Stimulated activated CD8-positive, alpha-beta memory T cell treated with anti-CD3 and anti-CD28 coated beads, Interleukin-15, amount 100 ng/mL, for 1 hour (primary cell): Measurements from ENCODE around the gene NACC2.

ENCODE experiments used
- DNase-seq: peaks from one replicate; pipeline ENCODE4 v3.0.0-alpha.2; 2020; ENCODE audit warnings: low read depth

The NACC2 gene

GRCh38 chr9:136010615-136011361, 84.3 kb downstream of the NACC2 start:
- DNase-seq = no peak

- DNase-seq = no peak
These were observed 84.9 kb downstream of the NACC2 start for GRCh38 chr9:136010176-136010575.

- DNase-seq = no peak
These were observed 85.6 kb downstream of the NACC2 start for GRCh38 chr9:136009516-136009915.

GRCh38 chr9:136008693-136008997, 86.4 kb downstream of the NACC2 start:
- no peak for DNase-seq

- no peak for DNase-seq
These were observed 87.0 kb downstream of the NACC2 start for GRCh38 chr9:136007934-136008692.

GRCh38 chr9:136007276-136007933, 87.7 kb downstream of the NACC2 start:
- DNase-seq = no peak

GRCh38 chr9:136006169-136006568, 88.9 kb downstream of the NACC2 start:
- no peak for DNase-seq

GRCh38 chr9:136004712-136005111, 90.4 kb downstream of the NACC2 start:
- no peak for DNase-seq

GRCh38 chr9:136004219-136004618, 90.9 kb downstream of the NACC2 start:
- no peak for DNase-seq

GRCh38 chr9:136003411-136004218, 91.5 kb downstream of the NACC2 start:
- no peak for DNase-seq

- no peak for DNase-seq
These were observed 92.2 kb downstream of the NACC2 start for GRCh38 chr9:136002881-136003280.

- no peak for DNase-seq
These were observed 92.9 kb downstream of the NACC2 start for GRCh38 chr9:136002215-136002614.

- DNase-seq = no peak
These were observed 93.9 kb downstream of the NACC2 start for GRCh38 chr9:136001231-136001630.

- no peak for DNase-seq
These were observed 96.5 kb downstream of the NACC2 start for GRCh38 chr9:135998410-135999071.

GRCh38 chr9:135998016-135998380, 97.1 kb downstream of the NACC2 start:
- DNase-seq = no peak

GRCh38 chr9:135997090-135998015, 97.7 kb downstream of the NACC2 start:
- DNase-seq = no peak

GRCh38 chr9:135995816-135996215, 99.3 kb downstream of the NACC2 start:
- DNase-seq = no peak

GRCh38 chr9:135994501-135995192, 100.4 kb downstream of the NACC2 start:
- DNase-seq = no peak

- no peak for DNase-seq
These were observed 101.2 kb downstream of the NACC2 start for GRCh38 chr9:135993765-135994500.

- DNase-seq = no peak
These were observed 101.7 kb downstream of the NACC2 start for GRCh38 chr9:135993409-135993742.
